SJCRH30 (cell line): ENCODE measurements around the gene AKNAD1. TPM values are rescaled to one million over a fixed set of nuclear protein-coding genes. Genes with fewer than 3 reads are reported as not detected.
"Not testable (repeated sequence)": the region's sequence is repeated elsewhere in the genome, so short reads cannot be mapped to it uniquely, and the experiment has no call there.

Experiments used
- DNase-seq, 2 experiments: peaks; one replicate each; pipeline ENCODE4 v3.0.0-alpha.2; 2015 to 2020
- H3K27ac ChIP-seq: fragments of 250-450 bp; sonication (Bioruptor Pico); 2 replicates; pipeline ENCODE4 v1.5.1; 2020; ENCODE audit warnings: mild to moderate bottlenecking, moderate library complexity
- H3K27me3 ChIP-seq: fragments of 250-450 bp; sonication (Bioruptor Pico); 2 replicates; pipeline ENCODE4 v1.5.1; 2020; ENCODE audit warnings: mild to moderate bottlenecking, moderate library complexity
- H3K36me3 ChIP-seq: fragments of 250-450 bp; sonication (Bioruptor Pico); 2 replicates; pipeline ENCODE4 v1.5.1; 2020; ENCODE audit warnings: mild to moderate bottlenecking, moderate library complexity
- H3K4me1 ChIP-seq: fragments of 250-450 bp; sonication (Bioruptor Pico); 2 replicates; pipeline ENCODE4 v1.5.1; 2020; ENCODE audit warnings: mild to moderate bottlenecking, moderate library complexity
- H3K4me3 ChIP-seq: fragments of 250-450 bp; sonication (Bioruptor Pico); 2 replicates; pipeline ENCODE4 v1.5.1; 2020; ENCODE audit warnings: mild to moderate bottlenecking, moderate library complexity
- H3K9me3 ChIP-seq: fragments of 250-450 bp; sonication (Bioruptor Pico); replicated peaks from 2 replicates; pipeline ENCODE4 v1.5.1; 2020; ENCODE audit warnings: mild to moderate bottlenecking, moderate library complexity
- total RNA-seq: library from RNA; depleted of rRNA; stranded (reverse); fragments of >200 nt; shearing (Covaris generic); gene quantifications from 2 replicates; pipeline ENCODE4 v1.2.3, GENCODE V29; 2014; rRNA removed

Gene AKNAD1
- total RNA-seq, 1 experiment from 2014 or later = 0.87 TPM

DNA sequence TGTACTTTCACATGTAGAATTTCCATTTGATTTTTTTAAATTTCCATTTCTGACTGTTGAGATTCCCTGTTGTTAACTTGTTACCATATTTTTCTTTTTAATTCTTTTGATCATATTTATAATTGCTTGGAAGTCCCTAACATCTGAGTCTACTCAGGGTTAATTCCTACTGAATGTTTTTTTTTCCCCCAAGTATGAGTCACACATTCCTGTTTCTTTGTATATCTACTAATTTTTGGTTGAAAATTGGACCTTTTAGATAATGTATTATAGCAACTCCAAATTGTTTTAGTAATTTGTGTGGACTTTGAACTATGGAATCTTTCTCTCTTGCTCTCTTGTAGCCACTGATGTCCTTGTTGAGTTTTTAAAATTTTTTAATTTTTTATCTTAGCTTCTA, 55.8 kb downstream of the AKNAD1 start:
- DNase-seq = no peak
- Histone ChIP-seq H3K4me1 (no peaks in the 10 kb centered on the region), H3K27me3 (no peaks in the 10 kb centered on the region), H3K9me3 (no peaks in the 10 kb centered on the region), H3K27ac (no peak overlapping the region), H3K36me3 (peaks cover 25% of the 10 kb centered on the region), H3K4me3 (no peak overlapping the region)

DNA sequence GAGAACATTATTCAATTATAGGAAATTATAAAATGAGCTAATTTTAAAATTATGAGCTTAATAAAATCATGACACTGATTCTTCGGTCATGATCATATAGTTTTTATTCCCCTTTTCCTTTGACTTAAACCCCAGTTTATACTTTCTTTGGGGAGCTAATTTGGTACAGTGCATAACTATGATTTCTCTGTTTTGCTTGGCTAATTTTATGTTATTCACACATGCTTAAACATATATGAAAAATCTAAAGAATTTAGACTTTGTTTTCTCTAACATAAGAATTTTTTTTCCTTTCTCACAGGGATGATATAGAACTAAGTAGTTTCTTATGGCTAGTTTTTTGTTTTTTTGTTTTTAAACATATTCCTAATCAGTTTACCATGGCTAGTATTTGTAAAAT, 57.9 kb downstream of the AKNAD1 start:
- Histone ChIP-seq H3K36me3 (peaks cover 33% of the 10 kb centered on the region), H3K4me3 (no peak overlapping the region)

DNA sequence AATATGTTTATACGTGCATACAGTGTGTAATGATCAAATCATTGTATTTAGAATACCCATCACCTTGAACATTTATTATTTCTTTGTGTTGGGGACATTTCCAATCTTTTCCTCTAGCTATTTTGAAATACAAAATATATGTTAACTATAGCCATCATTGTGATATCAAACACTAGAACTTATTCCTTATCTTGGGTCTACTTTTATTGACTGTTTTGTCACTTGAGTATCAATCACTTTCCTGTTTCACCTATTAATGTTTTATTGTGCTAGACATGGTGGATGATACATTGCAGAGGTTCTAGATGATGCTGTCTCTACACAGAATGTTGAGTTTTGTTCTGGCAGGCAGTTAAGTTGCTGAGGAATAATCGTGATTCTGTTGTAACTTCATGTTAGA, 64.5 kb downstream of the AKNAD1 start:
- peaks cover 37% of the 10 kb centered on the region for H3K36me3 ChIP-seq
- no peaks in the 10 kb centered on the region for H3K27me3 ChIP-seq

More for the DNA sequence above, 57.9 kb downstream of the AKNAD1 start:
- no peaks in the 10 kb centered on the region for H3K9me3 ChIP-seq
- no peak overlapping the region for H3K27ac ChIP-seq
- no peaks in the 10 kb centered on the region for H3K27me3 ChIP-seq
- H3K4me1 ChIP-seq = no peaks in the 10 kb centered on the region
- no peak for DNase-seq

DNA sequence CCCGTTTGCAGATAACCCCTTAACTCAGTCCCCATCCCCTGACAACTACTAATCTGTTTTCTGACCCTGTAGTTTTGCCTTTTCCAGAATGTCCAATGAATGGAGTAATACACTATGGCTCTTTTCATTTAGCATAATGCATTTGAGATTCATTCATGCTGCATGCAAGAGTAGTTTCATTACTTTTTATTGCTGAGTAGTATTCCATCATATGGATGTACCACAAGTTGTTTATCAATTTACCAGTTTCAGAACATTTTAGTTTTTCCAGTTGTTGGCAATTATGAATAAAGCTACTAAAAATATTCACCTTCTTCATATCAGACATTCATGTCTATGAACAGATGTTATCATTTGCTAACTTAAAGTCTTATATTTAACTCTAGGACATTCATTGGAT, 65.1 kb downstream of the AKNAD1 start:
- Histone ChIP-seq H3K4me1 (no peaks in the 10 kb centered on the region), H3K9me3 (peaks cover 20% of the 10 kb centered on the region), H3K4me3 (no peak overlapping the region), H3K36me3 (peaks cover 37% of the 10 kb centered on the region), H3K27ac (no peak overlapping the region), H3K27me3 (no peaks in the 10 kb centered on the region)
- DNase-seq = no peak

More for the DNA sequence above, 64.5 kb downstream of the AKNAD1 start:
- H3K4me1 ChIP-seq = no peaks in the 10 kb centered on the region
- no peak overlapping the region for H3K4me3 ChIP-seq
- no peak for DNase-seq
- no peak overlapping the region for H3K27ac ChIP-seq
- peaks cover 20% of the 10 kb centered on the region for H3K9me3 ChIP-seq

DNA sequence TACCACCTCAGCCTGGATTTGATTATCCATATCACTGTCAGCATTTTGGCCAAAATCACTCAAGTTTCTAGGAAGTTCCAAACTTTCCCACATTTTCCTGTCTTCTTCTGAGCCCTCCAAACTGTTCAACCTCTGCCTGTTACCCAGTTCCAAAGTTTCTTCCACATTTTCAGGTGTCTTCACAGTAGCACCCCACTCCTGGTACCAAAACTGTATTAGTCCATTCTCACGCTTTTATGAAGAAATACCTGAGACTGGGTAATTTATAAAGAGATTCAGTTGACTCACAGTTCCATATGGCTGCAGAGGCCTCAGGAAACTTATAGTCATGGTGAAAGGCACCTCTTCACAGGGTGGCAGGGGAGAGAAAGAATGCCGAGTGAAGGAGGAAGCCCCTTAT, 71.0 kb downstream of the AKNAD1 start:
- Histone ChIP-seq H3K4me3 (no peak overlapping the region), H3K4me1 (no peaks in the 10 kb centered on the region), H3K27me3 (no peaks in the 10 kb centered on the region), H3K36me3 (peaks cover 33% of the 10 kb centered on the region), H3K27ac (no peak overlapping the region), H3K9me3 (peaks cover 8% of the 10 kb centered on the region)
- no peak for DNase-seq

DNA sequence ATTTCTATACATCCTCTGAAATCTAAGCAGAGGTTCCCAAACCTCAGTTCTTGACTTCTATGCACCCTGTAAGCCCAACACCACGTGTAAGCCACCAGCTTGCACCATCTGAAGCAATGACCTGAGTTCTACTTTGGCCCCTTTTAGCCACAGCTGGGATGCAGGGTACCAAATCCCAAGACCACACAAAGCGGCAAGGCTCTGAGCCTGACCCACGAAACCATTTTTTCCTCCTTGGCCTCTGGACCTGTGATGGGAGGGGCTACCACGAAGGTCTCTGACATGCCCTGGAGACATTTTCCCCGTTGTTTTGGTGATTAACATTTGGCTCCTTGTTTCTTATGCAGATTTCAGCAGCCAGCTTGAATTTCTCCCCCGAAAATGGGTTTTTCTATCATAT, 71.6 kb downstream of the AKNAD1 start:
- Histone ChIP-seq H3K27me3 (no peaks in the 10 kb centered on the region), H3K36me3 (peaks cover 27% of the 10 kb centered on the region), H3K27ac (no peak overlapping the region), H3K4me3 (no peak overlapping the region), H3K4me1 (no peaks in the 10 kb centered on the region), H3K9me3 (peaks cover 6% of the 10 kb centered on the region)
- DNase-seq = no peak

DNA sequence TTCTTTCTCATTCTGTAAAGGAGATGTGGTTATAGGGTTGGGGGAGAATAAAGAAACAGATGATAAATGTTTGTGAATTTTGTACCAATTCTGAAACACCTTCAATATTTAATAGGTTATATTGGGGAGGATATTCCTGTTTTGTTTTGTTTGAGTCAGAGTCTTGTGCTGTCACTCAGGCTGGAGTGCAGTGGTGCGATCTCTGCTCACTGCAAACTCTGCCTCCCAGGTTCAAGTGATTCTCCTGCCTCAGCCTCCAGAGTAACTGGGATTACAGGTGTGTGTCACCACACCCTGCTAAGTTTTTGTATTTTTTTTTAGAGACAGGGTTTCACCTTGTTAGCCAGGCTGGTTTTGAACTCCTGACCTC, 75.3 kb downstream of the AKNAD1 start:
- not testable (repeated sequence) for H3K4me3 ChIP-seq, H3K27ac ChIP-seq, H3K27me3 ChIP-seq, DNase-seq, H3K9me3 ChIP-seq, H3K4me1 ChIP-seq
- H3K36me3 ChIP-seq = peaks cover 29% of the 10 kb centered on the region

DNA sequence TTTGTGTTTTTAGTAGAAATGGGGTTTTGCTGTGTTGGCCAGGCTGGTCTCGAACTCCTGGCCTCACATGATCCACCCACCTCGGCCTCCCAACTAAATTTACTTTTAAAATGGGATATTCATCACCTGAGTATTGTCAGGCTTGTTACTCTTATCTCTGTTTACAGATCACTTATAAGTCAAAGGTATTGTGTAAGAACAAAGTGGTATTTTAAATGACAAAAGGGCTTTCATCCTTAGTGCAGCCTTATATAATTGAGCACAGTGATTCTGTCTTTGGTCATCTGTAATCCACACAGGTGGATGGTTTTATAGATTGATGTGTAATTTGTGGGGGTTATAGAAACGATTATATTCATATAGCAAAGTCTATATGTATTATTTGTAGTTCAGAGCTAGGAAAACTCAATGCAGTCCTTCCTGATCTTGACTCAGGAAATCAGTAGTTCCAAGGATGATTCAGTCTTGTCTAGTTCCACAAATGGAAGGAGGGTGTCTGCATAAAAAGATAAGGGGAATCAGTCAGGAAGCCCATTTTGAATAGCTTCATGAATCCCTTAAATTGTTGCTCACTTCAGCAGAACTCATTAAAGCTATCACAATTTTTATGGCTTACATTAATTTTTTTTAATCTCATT, 75.8 kb downstream of the AKNAD1 start:
- H3K9me3 ChIP-seq = peaks cover 6% of the 10 kb centered on the region
- no peaks in the 10 kb centered on the region for H3K27me3 ChIP-seq
- no peak overlapping the region for H3K27ac ChIP-seq
- H3K36me3 ChIP-seq = peaks cover 29% of the 10 kb centered on the region
- H3K4me1 ChIP-seq = no peaks in the 10 kb centered on the region
- no peak for DNase-seq
- H3K4me3 ChIP-seq = no peak overlapping the region

DNA sequence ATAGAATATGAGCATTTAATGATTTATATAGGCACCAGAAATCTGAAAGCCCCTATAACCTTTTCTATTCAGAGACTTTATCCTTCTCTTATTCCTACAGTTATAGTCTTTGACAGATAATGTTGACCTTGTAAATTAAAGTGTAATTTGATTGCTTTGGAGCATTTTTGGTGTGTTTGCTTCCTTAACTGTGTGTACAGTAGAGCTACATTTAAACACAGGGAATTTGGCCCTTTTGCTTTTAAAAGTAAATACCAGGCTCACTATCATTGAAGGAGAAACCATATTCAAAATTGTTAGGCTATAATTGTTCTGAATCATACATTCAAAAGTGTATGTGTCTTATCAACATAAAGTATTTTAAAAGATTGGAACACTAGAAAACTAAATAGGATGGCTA, 77.4 kb downstream of the AKNAD1 start:
- Histone ChIP-seq H3K9me3 (no peaks in the 10 kb centered on the region), H3K4me1 (no peaks in the 10 kb centered on the region), H3K36me3 (peaks cover 25% of the 10 kb centered on the region), H3K27me3 (no peaks in the 10 kb centered on the region), H3K27ac (no peak overlapping the region), H3K4me3 (no peak overlapping the region)
- no peak for DNase-seq

DNA sequence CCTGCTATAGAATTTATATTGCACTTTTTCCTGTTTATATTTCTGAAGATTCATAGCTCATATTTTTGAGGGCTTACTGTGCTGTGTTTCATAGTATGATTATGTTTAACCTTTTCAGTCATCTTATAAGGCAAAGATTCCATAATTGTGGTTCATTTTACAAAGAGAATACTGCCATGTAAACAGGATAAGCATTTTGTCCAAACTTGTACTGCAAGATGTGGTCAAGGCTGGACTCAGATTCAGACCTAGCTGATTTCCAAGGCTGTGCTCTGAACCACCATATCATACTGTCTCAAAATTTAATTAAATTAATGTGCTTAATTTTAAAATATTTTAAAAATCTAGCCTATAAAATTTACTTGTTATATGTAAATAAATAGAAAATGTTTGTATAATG, 79.1 kb downstream of the AKNAD1 start:
- no peaks in the 10 kb centered on the region for H3K4me1 ChIP-seq
- no peak overlapping the region for H3K4me3 ChIP-seq
- H3K27me3 ChIP-seq = no peaks in the 10 kb centered on the region
- H3K27ac ChIP-seq = no peak overlapping the region
- no peak for DNase-seq
- H3K36me3 ChIP-seq = peaks cover 23% of the 10 kb centered on the region
- H3K9me3 ChIP-seq = no peaks in the 10 kb centered on the region

DNA sequence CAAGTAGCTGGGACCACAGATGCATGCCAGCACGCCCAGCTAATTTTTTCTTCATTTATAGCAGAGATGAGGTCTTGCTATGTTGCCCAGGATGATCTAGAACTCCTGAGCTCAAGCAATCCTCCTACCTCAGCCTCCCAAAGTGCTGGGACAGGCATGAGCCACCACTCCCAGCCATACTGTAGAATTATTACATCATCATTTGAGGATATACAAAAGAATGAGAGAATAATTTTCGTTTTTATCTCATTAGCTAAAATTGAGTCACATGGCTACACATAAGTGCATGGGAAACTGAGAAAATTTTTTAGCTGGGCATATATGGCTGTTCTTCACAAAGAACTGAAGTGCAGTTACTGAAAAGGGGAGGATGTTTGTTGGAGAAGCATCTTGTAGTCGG, 89.2 kb downstream of the AKNAD1 start:
- H3K27ac ChIP-seq = no peak overlapping the region
- H3K36me3 ChIP-seq = peaks cover 20% of the 10 kb centered on the region
- no peaks in the 10 kb centered on the region for H3K9me3 ChIP-seq
- H3K4me1 ChIP-seq = no peaks in the 10 kb centered on the region
- no peak for DNase-seq
- H3K27me3 ChIP-seq = no peaks in the 10 kb centered on the region
- no peak overlapping the region for H3K4me3 ChIP-seq

DNA sequence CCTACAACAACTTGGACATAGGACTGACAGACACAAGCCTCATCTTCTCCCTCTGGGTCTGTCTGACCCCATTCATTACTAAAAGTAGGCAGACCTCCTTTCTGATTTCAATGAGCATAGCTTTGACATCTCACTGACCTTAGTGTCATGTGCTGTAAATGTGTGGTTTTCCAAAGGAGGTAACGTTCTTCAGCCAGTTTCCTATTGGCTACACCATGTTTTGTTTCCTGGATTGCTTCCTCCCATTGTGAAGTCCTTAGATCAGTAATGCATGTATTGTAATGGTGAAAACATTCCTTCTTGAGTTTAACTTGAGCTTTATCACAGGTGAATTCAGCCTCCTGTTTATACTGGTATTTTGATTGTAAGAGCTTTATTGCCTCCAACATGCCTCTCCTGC, 89.8 kb downstream of the AKNAD1 start:
- Histone ChIP-seq H3K4me3 (no peak overlapping the region), H3K9me3 (no peaks in the 10 kb centered on the region), H3K36me3 (peaks cover 26% of the 10 kb centered on the region), H3K4me1 (no peaks in the 10 kb centered on the region), H3K27me3 (no peaks in the 10 kb centered on the region), H3K27ac (no peak overlapping the region)
- DNase-seq = no peak

Other genes with a start within 250 kb of the AKNAD1 start
- gene HENMT1, start 196.0 kb downstream of the AKNAD1 start, total RNA-seq = not detected in 2 replicates
- gene PRPF38B, start 164.8 kb downstream of the AKNAD1 start, total RNA-seq = 30.9 and 43.5 TPM in 2 replicates
- 0.04 and 0.08 TPM in 2 replicates for gene FNDC7, start 144.2 kb downstream of the AKNAD1 start, total RNA-seq
- gene STXBP3, start 110.4 kb downstream of the AKNAD1 start, total RNA-seq = 38.4 and 38.6 TPM in 2 replicates
- gene GPSM2, start 19.9 kb upstream of the AKNAD1 start, total RNA-seq = 40.1 and 40.4 TPM in 2 replicates
- 23.8 and 27.7 TPM in 2 replicates for gene CLCC1, start 106.4 kb upstream of the AKNAD1 start, total RNA-seq
- 14.9 and 17.1 TPM in 2 replicates for gene WDR47, start 185.0 kb upstream of the AKNAD1 start, total RNA-seq
- 52.2 and 54.2 TPM in 2 replicates for gene TAF13, start 218.9 kb upstream of the AKNAD1 start, total RNA-seq
- gene TMEM167B, start 233.7 kb upstream of the AKNAD1 start, total RNA-seq = 20.7 and 24.7 TPM in 2 replicates